Right atrium auricular region (tissue), 2 donors: ENCODE measurements around the gene KIF24. TPM values are rescaled to one million over a fixed set of nuclear protein-coding genes. Genes with fewer than 3 reads are reported as not detected.

Experiments
- DNase-seq: peaks from one replicate; pipeline ENCODE4 v3.0.0-alpha.2; 2019; ENCODE audit warnings: low spot score
- H3K27ac ChIP-seq, 2 donors: fragments of 200-600 bp; sonication (generic); 1 replicate in 1 of 2; 2 replicates in 1 of 2; pipeline ENCODE4 v1.5.1; 2016 to 2019
- H3K27me3 ChIP-seq, 2 donors: fragments of 200-600 bp; sonication (generic); one replicate each; pipeline versions ENCODE4 v1.5.1 to v1.6.0; 2017 to 2019
- H3K36me3 ChIP-seq: fragments of 200-600 bp; sonication (generic); one replicate; pipeline ENCODE4 v1.5.1; 2016
- H3K4me1 ChIP-seq, 2 donors: fragments of 200-600 bp; sonication (generic); one replicate each; pipeline versions ENCODE4 v1.5.1 to v1.6.0; 2017 to 2019
- H3K4me3 ChIP-seq, 2 donors: fragments of 200-600 bp; sonication (generic); 1 replicate in 1 of 2; 2 replicates in 1 of 2; pipeline ENCODE4 v1.5.1; 2017 to 2019; ENCODE audit warnings: mild to moderate bottlenecking in 1 of 2, moderate library complexity in 1 of 2
- H3K9me3 ChIP-seq, 2 donors: fragments of 200-600 bp; sonication (generic); one replicate each; pipeline ENCODE4 v1.5.1; 2019
- CTCF ChIP-seq, 2 donors: fragments of 200-600 bp; sonication (generic); IDR thresholded peaks; one replicate each; pipeline ENCODE4 v1.5.1; 2019; ENCODE audit warnings: antibody characterized with exemption in 2 of 2
- total RNA-seq, 2 donors: library from RNA; depleted of rRNA; stranded (reverse); fragments of >200 nt; gene quantifications; one replicate each; pipeline ENCODE4 v1.1.0, GENCODE V29; 2016

Gene KIF24
- under 1 TPM; 0.43 to 0.52 TPM for total RNA-seq

- Histone ChIP-seq H3K36me3 (no peaks in the 10 kb centered on the region), H3K4me1 (peaks cover 0 to 20% of the 10 kb centered on the region in 2 donors), H3K9me3 (no peaks in the 10 kb centered on the region), H3K27ac (peak within 1 kb of the TSS; percentile 91 to 94), H3K27me3 (no peaks in the 10 kb centered on the region), H3K4me3 (peak within 1 kb of the TSS; percentile 60 to 79)
- DNase-seq, result peak; percentile 99
- no peak for TF ChIP-seq CTCF (IDR thresholded peaks at IDR 0.05)
Observed at GRCh38 chr9:34328987-34329832, at the start of gene KIF24, which contains the start of gene NUDT2. Gene KIF24 (minus strand): TSS chr9:34329268. CDS start chr9:34311346, 17,922 bp downstream. Gene NUDT2 (plus strand): TSS chr9:34329569. CDS start chr9:34339040, 9,471 bp downstream.

GRCh38 chr9:34378376-34379060 is 49.5 kb upstream of the KIF24 start:
- no peaks in the 10 kb centered on the region for H3K27me3 ChIP-seq
- no peaks in the 10 kb centered on the region for H3K36me3 ChIP-seq
- peaks cover 0 to 45% of the 10 kb centered on the region in 2 donors for H3K4me1 ChIP-seq
- no peak for TF ChIP-seq CTCF (IDR thresholded peaks at IDR 0.05)
- no peaks in the 10 kb centered on the region for H3K9me3 ChIP-seq
- no peak overlapping the region for H3K27ac ChIP-seq
- DNase-seq, result peak; percentile 48
- H3K4me3 ChIP-seq, result no peak overlapping the region

GRCh38 chr9:34377404-34377746 is 48.3 kb upstream of the KIF24 start:
- H3K27ac ChIP-seq, result peak overlapping the region; percentile 73 to 82
- TF ChIP-seq CTCF (IDR thresholded peaks at IDR 0.05), result no peak
- no peaks in the 10 kb centered on the region for H3K36me3 ChIP-seq
- peaks cover 0 to 45% of the 10 kb centered on the region in 2 donors for H3K4me1 ChIP-seq
- peak overlapping the region; percentile 64 to 83 for H3K4me3 ChIP-seq
- peak; percentile 59 for DNase-seq
- no peaks in the 10 kb centered on the region for H3K9me3 ChIP-seq
- H3K27me3 ChIP-seq, result no peaks in the 10 kb centered on the region

GRCh38 chr9:34376596-34377403 is 47.7 kb upstream of the KIF24 start, which contains the start of gene MYORG:
Gene MYORG (minus strand): TSS chr9:34376898. CDS start chr9:34372943, 3,955 bp downstream.
- H3K4me1 ChIP-seq, result peaks cover 0 to 45% of the 10 kb centered on the region in 2 donors
- peak within 1 kb of the TSS; percentile 73 to 82 for H3K27ac ChIP-seq
- H3K36me3 ChIP-seq, result no peaks in the 10 kb centered on the region
- TF ChIP-seq CTCF (IDR thresholded peaks at IDR 0.05), result no peak
- DNase-seq, result peak; percentile 90
- H3K9me3 ChIP-seq, result no peaks in the 10 kb centered on the region
- no peaks in the 10 kb centered on the region for H3K27me3 ChIP-seq
- peak within 1 kb of the TSS; percentile 64 to 83 for H3K4me3 ChIP-seq

GRCh38 chr9:34375901-34376595 is 47.0 kb upstream of the KIF24 start:
- peak overlapping the region; percentile 73 to 82 for H3K27ac ChIP-seq
- no peaks in the 10 kb centered on the region for H3K36me3 ChIP-seq
- peak in 1 of 2 donors; percentile 47 for TF ChIP-seq CTCF (IDR thresholded peaks at IDR 0.05)
- H3K27me3 ChIP-seq, result no peaks in the 10 kb centered on the region
- H3K9me3 ChIP-seq, result no peaks in the 10 kb centered on the region
- peak; percentile 70 for DNase-seq
- H3K4me1 ChIP-seq, result peaks cover 0 to 37% of the 10 kb centered on the region in 2 donors
- peak overlapping the region; percentile 64 to 83 for H3K4me3 ChIP-seq
